KOPT-K1 (cell line): Measurements from ENCODE around the gene PEX13.
A peak's percentile ranks its signal among the peaks of the same experiment; 100 is the strongest.
"Not testable (repeated sequence)": the region's sequence is repeated elsewhere in the genome, so short reads cannot be mapped to it uniquely, and the experiment has no call there.

Experiments used
- H3K27ac ChIP-seq: fragments of 200-600 bp; sonication (generic); 2 replicates; pipeline ENCODE4 v1.5.1; 2016; ENCODE audit warnings: antibody characterized with exemption, mild to moderate bottlenecking, low read depth, low read length; ENCODE audit not compliant: poor library complexity, severe bottlenecking
- H3K36me3 ChIP-seq: fragments of 200-600 bp; sonication (generic); 2 replicates; pipeline ENCODE4 v1.5.1; 2017; ENCODE audit warnings: antibody characterized with exemption, mild to moderate bottlenecking, low read length, moderate library complexity; ENCODE audit not compliant: insufficient read depth
- H3K9me3 ChIP-seq: fragments of 200-600 bp; sonication (generic); 2 replicates; pipeline ENCODE4 v1.5.1; 2017; ENCODE audit warnings: antibody characterized with exemption, low read length, mild to moderate bottlenecking; ENCODE audit not compliant: insufficient read depth, poor library complexity, severe bottlenecking

PEX13 gene, protein sequence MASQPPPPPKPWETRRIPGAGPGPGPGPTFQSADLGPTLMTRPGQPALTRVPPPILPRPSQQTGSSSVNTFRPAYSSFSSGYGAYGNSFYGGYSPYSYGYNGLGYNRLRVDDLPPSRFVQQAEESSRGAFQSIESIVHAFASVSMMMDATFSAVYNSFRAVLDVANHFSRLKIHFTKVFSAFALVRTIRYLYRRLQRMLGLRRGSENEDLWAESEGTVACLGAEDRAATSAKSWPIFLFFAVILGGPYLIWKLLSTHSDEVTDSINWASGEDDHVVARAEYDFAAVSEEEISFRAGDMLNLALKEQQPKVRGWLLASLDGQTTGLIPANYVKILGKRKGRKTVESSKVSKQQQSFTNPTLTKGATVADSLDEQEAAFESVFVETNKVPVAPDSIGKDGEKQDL

DNA sequence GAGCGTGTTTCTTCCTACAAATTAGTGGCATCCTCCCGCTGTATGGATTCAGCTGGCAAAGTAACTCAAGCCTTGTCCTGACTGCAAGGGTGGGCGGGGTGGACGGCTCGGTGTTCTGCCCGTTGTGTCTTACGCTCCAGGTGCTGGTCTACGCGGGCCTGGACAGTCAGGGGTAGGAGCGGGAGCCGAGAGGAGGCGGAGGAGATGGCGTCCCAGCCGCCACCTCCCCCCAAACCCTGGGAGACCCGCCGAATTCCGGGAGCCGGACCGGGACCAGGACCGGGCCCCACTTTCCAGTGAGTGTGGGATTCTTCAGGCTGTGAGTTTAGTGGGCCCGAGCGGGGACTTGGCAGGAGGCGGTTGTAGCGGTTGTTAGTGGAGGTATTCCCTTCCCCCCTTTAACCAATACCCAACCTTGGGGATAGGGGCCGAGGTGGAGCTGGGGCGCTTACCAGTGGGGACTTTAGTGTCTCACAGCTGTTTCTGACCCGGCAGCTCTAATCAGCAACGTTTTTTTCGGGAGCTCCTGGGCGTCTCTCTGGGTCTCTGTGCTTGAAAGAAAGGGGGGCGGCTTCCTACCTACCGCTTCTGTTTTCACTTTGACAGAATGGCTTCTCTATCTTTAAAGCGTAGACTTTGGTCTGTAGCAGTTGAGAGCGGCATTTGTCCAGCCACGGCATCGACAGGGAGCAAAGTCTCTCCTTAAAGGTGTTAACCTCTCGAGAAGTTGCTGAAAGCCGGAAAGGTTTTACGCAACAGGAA lies at the start of gene PEX13, which contains the start of gene PUS10:
TSS of gene PEX13 (plus strand) at position 165 of the 762 bp plus-strand sequence. CDS start at position 205, 40 bp downstream.
TSS of gene PUS10 (minus strand) at position 700 of the 762 bp plus-strand sequence. CDS start 6,365 bp downstream, outside the sequence.
- H3K9me3 ChIP-seq = peaks cover 16% of the 10 kb centered on the region
- peak within 1 kb of the TSS; percentile 86 for H3K27ac ChIP-seq
- peaks cover 18% of the 10 kb centered on the region for H3K36me3 ChIP-seq

DNA sequence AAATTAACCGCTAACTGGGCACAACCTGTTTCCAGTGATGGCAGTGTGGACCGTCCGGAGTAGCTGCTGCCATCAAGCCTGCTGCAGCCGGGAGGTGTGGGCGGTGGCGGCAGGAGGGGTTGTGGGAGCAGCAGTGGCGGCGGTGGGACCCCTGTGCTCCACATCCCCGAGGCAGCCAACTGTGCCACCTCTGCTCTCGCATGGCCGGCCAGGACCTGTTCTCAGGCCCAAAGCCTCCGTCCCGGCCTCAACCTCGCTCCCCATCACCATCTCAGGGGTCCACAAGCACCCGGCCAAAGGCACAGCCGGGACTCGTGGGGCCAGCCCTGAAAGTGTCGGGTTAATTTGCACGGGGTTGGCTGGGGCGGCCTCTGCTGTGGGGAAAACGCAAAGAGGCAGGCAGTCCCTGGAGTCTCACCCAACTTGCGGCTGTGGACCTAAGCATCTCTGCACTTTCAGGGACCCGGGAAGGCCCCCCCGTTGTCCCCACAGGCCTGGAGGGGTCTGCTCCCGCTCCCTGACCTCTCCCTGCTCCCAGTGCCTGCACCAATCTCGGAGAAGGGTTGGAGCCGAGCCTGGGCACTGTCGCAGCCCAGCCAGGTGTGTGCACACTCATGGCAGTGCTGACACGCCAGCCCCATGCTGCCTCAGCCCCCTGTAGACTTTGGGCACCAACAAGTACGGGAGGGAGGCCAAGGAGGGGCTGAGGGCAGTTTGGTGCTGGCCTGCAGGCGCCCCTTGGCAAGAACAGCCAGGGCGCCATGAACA lies 44.4 kb upstream of the PEX13 start:
- H3K9me3 ChIP-seq = no peaks in the 10 kb centered on the region
- H3K36me3 ChIP-seq = no peaks in the 10 kb centered on the region
- no peak overlapping the region for H3K27ac ChIP-seq

DNA sequence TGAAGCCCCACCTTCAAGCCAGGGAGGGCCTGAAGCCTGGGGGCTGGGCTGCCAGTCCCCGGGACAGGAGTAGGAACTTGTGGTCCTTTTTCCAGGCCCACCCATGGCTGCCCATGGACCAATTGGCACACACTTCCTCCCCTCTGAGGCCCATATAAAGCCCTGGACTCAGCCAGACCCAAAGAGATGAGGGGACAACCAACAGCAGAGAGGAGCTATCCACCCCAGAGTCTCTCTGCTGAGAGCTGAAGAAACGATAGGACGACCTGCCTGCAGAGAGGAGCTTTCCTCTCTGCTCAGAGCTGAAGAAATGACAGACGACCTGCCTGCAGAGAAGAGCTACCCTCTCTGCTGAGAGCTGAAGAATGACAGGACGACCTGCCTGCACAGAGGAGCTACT lies 43.8 kb upstream of the PEX13 start:
- H3K9me3 ChIP-seq = no peaks in the 10 kb centered on the region
- no peak overlapping the region for H3K27ac ChIP-seq
- H3K36me3 ChIP-seq = no peaks in the 10 kb centered on the region

DNA sequence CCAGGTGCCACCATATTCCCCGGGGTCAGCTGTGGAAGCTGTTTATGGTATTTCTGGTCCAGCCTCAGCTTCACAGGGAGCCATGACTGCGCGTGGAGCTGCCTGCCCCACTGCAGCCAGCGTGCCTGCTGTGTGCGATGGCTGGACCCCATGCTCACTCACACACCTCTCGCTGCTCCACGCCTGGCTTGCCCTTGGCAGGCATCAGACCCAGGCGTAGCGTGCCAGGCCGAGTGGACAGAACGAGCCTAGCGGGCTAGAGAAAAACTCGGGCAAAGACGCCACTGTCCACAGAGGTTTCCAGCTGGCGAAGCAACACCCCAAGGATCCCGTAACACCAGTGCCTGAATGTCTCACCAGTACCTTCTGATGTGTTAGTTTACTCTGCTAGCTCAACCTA lies 42.9 kb upstream of the PEX13 start:
- H3K36me3 ChIP-seq = no peaks in the 10 kb centered on the region
- H3K9me3 ChIP-seq = no peaks in the 10 kb centered on the region
- no peak overlapping the region for H3K27ac ChIP-seq

DNA sequence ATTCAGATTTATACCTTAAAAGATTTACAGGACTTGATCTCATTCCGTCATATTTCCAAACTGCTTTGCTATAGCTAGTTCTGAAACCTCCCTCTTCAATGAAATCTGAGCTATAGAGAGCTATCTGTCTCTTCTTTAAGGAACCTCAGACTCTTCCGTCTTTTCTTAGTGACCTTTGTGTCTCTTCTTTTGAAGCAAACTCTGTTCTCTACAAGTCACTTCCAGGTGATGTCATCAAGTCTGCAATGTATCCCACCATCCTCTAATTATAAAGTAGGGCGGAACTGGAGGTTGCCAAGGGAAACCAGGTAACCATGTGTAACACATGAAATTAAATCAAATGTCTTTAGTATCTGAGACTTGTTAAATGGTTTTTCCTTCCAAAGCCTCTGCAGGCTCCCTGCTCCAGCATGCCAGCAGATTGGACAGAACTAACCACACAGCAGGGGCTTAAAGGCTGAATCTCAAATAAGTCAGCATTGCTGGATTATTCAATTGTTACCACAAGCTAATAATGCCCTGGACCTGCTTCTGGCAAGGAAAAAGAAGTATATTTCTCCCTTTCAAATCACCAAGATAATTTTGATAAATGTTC lies 41.2 kb upstream of the PEX13 start:
- no peak overlapping the region for H3K27ac ChIP-seq
- H3K9me3 ChIP-seq = no peaks in the 10 kb centered on the region
- H3K36me3 ChIP-seq = no peaks in the 10 kb centered on the region

DNA sequence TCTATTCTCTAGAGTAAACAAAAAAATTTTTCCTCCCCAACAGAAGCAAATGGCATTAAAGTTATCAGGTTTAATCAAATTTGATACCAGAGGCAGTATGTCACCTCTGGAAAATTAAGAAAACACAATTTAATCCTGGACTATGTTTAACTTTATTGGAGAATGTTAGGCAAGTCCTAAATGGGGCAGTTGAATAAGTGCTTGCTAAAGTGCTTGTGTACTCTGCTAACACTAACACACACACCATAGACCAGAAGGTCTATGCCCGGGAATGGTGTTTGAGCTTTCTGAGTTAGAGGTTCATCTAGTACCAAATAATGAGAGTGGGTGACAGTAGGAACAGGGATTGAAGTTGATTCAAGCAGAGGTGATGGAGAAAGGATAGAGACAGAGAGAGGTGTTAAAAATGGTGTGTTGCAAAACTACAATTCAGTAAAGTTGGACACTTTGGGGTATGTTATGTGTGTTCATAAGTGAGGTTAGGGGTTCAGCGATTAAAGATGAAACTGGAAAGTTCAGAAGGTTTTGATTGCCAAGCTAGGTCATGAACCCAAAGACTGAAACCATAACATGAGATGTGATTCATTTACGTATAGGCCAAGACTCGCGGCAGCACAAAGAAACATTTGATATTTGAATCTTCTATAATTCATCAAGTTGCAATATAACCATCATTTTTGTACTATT lies 40.5 kb upstream of the PEX13 start:
- H3K9me3 ChIP-seq = no peaks in the 10 kb centered on the region
- H3K27ac ChIP-seq = no peak overlapping the region
- no peaks in the 10 kb centered on the region for H3K36me3 ChIP-seq

DNA sequence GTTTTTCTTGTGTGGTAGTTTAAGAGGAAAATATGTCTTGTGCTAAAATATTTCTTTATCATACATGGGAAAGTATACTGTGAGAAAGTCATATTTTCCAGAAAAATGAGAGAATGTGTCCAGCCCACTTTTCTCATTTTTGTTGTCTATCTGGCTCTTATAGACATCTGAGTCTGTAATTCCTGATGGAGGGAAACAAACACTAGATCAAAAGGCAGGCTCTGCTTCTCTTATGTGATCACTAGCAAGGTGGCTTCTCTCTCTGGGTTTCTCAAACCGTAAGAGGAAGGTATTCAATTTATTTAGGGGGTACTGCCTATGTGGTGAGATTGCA lies 40.0 kb upstream of the PEX13 start:
- no peaks in the 10 kb centered on the region for H3K9me3 ChIP-seq

DNA sequence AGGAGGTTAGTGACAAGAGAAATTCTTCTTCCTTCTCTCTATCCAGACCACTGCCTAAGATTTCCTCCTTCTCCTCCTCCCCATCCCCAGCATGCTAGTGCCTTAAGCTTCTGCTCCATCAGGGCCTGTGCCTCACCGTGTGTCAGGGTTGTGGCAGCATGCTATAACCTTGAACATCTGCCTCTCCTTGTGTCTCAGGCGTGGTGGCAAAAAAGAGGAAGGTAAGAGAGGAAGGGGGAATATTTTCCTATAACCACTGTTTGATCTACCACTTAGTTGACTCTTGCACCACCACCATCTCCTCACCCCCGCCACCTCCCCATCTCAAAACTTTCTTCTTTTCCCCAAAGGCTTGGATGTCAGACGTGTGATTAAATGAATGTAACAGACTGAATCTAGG lies 38.3 kb upstream of the PEX13 start:
- H3K27ac ChIP-seq = no peak overlapping the region

More for the DNA sequence above, 40.0 kb upstream of the PEX13 start:
- H3K27ac ChIP-seq = no peak overlapping the region
- no peaks in the 10 kb centered on the region for H3K36me3 ChIP-seq

DNA sequence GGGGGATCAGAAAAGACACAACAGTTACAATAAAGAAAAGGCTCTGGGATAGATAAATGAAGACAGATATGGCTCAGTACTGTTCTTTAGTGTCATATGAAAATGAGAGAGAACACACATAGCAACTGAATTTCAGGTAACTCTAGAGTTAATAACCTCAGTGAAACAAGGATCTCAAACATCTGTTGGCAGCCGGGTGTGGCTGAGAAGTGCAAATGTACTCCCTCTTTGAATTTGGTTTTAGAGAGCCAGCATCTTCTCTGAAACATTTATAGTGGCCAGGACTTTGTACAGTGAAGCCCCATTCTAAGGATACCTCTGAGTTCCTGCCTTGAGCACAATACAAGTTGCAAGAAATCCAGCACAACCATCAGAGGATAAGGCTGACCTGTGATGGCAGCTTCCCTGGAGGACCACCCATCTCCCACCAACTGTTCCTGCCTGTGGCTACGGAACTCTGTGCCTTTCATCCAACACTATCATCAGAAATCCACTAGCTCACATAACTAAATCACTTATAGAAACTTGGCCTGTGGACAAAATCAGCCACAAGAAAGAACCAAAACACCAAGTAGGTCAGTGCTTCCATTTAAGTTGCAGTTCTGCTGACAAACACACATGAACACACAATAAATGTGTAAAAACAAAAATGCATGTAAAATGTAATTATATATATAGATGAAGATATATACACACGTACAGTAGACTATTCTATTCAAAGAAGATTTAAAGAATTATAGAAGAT lies 37.3 kb upstream of the PEX13 start:
- H3K27ac ChIP-seq = no peak overlapping the region
- no peaks in the 10 kb centered on the region for H3K9me3 ChIP-seq
- H3K36me3 ChIP-seq = no peaks in the 10 kb centered on the region

More for the DNA sequence above, 38.3 kb upstream of the PEX13 start:
- Histone ChIP-seq H3K36me3 (no peaks in the 10 kb centered on the region), H3K9me3 (no peaks in the 10 kb centered on the region)

DNA sequence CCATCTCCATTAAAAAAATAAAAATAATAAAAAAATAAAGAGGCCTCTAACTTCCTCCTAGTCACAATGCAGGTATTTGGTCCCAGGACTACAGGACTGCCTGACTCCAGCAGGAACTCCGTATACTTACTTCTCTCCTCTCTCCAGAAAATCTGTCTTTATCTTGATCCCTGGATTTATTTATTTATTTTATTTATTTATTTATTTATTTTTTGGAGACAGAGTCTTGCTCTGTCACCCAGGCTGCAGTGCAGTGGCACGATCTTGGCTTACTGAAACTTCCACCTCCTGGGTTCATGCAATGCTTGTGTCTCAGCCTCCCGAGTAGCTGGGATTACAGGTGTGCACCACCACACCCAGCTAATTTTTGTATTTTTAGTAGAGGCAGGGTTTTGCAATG lies 35.5 kb upstream of the PEX13 start:
- H3K36me3 ChIP-seq, H3K27ac ChIP-seq: not testable (repeated sequence)

DNA sequence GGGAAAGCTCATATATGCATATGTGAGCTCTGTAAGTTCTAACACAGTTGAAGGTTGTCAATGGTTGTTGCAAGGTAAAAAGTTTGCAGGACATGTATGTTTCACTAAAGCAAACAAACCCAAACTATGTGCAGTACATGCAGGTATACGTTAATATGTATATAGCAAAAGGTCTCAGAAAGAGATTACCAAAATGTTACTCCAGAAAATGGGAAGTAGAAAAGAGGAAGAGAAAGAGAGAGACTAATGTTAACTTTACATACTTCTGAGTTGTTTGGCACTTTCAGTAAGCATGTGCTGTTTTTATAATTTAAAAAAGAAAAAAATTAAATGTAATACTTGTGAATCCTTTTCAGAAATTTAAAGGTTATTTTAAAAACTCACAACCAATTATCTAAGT lies 32.8 kb upstream of the PEX13 start:
- no peak overlapping the region for H3K27ac ChIP-seq
- no peaks in the 10 kb centered on the region for H3K9me3 ChIP-seq
- no peaks in the 10 kb centered on the region for H3K36me3 ChIP-seq

More for the DNA sequence above, 35.5 kb upstream of the PEX13 start:
- H3K9me3 ChIP-seq = not testable (repeated sequence)

DNA sequence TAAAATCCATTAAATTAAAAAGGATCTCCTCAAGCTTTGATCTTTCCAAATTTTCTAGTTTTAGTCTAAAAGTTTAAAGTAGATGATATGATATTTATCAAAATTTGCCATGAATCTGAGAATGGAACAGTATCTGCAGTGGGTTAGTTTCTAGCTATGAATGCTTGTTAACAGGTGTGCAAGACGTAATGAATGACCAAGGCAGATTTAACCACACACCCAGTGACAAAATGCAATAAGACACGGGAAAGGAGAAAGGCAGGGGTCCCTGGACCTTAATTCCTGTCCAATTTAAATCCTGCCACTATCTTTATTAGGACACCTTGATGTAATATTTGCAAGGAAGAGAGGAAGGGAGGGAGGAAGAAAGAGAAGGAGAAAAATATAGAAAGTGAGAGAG lies 30.5 kb upstream of the PEX13 start:
- Histone ChIP-seq H3K9me3 (peaks cover 14% of the 10 kb centered on the region), H3K36me3 (no peaks in the 10 kb centered on the region), H3K27ac (no peak overlapping the region)

DNA sequence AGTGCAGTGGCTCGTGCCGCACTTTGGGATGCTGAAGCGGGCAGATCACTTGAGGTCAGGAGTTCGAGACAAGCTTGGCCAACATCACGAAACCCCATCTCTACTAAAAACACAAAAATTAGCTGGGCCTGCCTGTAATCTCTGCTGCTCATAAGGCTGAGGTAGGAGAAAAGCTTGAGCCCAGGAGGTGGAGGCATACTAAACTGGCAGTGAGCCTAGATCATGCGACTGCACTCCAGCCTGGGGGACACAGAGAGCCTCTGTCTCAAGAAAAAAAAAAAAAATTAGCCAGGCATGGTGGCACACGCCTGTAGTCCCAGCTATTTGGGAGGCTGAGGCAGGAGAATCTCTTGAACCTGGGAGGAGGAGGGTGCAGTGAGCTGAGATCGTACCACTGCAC lies 29.9 kb upstream of the PEX13 start:
- H3K9me3 ChIP-seq = peaks cover 20% of the 10 kb centered on the region
- H3K36me3 ChIP-seq, H3K27ac ChIP-seq: not testable (repeated sequence)

DNA sequence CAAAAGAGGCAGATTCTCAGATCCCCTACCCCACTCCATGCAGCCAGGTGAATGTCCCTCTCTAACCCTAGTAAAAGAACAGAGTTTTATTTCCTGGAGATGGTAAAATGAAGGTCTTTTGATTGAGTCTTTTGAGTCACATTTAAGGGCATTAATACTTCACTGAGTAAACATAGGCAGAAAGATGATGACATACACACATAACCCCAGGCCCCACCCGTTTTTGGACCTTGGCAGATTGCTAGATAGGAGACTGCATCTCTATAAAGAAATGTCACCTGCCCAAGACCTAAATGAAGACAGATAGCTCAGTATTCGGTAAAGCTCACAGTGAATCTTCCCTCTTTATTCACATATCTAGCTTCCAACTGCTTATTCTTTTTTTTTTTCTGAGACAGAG lies 28.3 kb upstream of the PEX13 start:
- Histone ChIP-seq H3K9me3 (peaks cover 22% of the 10 kb centered on the region), H3K27ac (no peak overlapping the region), H3K36me3 (no peaks in the 10 kb centered on the region)
